ENCODE data around the gene SLIT3. TPM values are rescaled to one million over a fixed set of nuclear protein-coding genes. Genes with fewer than 3 reads are reported as not detected.

The SLIT3 gene
- total RNA-seq, 2 experiments from 2014 or later = 0.30 to 0.43 TPM

- H3K27me3 Mint-ChIP-seq (ENCODE audit: low read depth) = no peaks in the 10 kb centered on the region
- no peak overlapping the region for H3K4me3 Mint-ChIP-seq
- H3K9me3 Mint-ChIP-seq = no peaks in the 10 kb centered on the region
- intact Hi-C loops (cut with micrococcal nuclease) = no loop called here
- no peak for DNase-seq
- CTCF ChIA-PET = interaction anchor here (0.7 to 1.5 kb wide), 2 partner anchors 22 to 928 kb away, joined by 3 read pairs; no protein-coding TSS in a partner anchor
- H3K36me3 Mint-ChIP-seq (ENCODE audit: low read depth) = no peaks in the 10 kb centered on the region
- no peaks in the 10 kb centered on the region for H3K4me1 Mint-ChIP-seq (ENCODE audit: low read depth)
- H3K27ac Mint-ChIP-seq = no peak overlapping the region
Measured at GRCh38 chr5:169197343-169197742, 103.6 kb downstream of the SLIT3 start.

GRCh38 chr5:169196059-169196458 lies 104.9 kb downstream of the SLIT3 start:
- H3K4me1 Mint-ChIP-seq (ENCODE audit: low read depth) = no peaks in the 10 kb centered on the region
- H3K4me3 Mint-ChIP-seq = no peak overlapping the region
- CTCF ChIA-PET = no interaction called here
- H3K36me3 Mint-ChIP-seq (ENCODE audit: low read depth) = no peaks in the 10 kb centered on the region
- no peak for DNase-seq
- H3K27ac Mint-ChIP-seq = no peak overlapping the region
- intact Hi-C loops (cut with micrococcal nuclease) = no loop called here
- H3K9me3 Mint-ChIP-seq = no peaks in the 10 kb centered on the region
- H3K27me3 Mint-ChIP-seq (ENCODE audit: low read depth) = no peaks in the 10 kb centered on the region

GRCh38 chr5:169195601-169196000 lies 105.3 kb downstream of the SLIT3 start:
- CTCF ChIA-PET = no interaction called here
- no peak overlapping the region for H3K27ac Mint-ChIP-seq
- intact Hi-C loops (cut with micrococcal nuclease) = no loop called here
- no peak overlapping the region for H3K4me3 Mint-ChIP-seq
- no peaks in the 10 kb centered on the region for H3K4me1 Mint-ChIP-seq (ENCODE audit: low read depth)
- H3K36me3 Mint-ChIP-seq (ENCODE audit: low read depth) = no peaks in the 10 kb centered on the region
- no peaks in the 10 kb centered on the region for H3K9me3 Mint-ChIP-seq
- no peaks in the 10 kb centered on the region for H3K27me3 Mint-ChIP-seq (ENCODE audit: low read depth)
- DNase-seq = no peak

- DNase-seq = no peak
- no peaks in the 10 kb centered on the region for H3K27me3 Mint-ChIP-seq (ENCODE audit: low read depth)
- no peaks in the 10 kb centered on the region for H3K9me3 Mint-ChIP-seq
- no peaks in the 10 kb centered on the region for H3K4me1 Mint-ChIP-seq (ENCODE audit: low read depth)
- no peak overlapping the region for H3K27ac Mint-ChIP-seq
- intact Hi-C loops (cut with micrococcal nuclease) = no loop called here
- no peaks in the 10 kb centered on the region for H3K36me3 Mint-ChIP-seq (ENCODE audit: low read depth)
- no peak overlapping the region for H3K4me3 Mint-ChIP-seq
- CTCF ChIA-PET = no interaction called here
Measured at GRCh38 chr5:169192536-169192935, 108.4 kb downstream of the SLIT3 start.

- no peaks in the 10 kb centered on the region for H3K27me3 Mint-ChIP-seq (ENCODE audit: low read depth)
- DNase-seq = no peak
- no peaks in the 10 kb centered on the region for H3K36me3 Mint-ChIP-seq (ENCODE audit: low read depth)
- no peak overlapping the region for H3K27ac Mint-ChIP-seq
- intact Hi-C loops (cut with micrococcal nuclease) = no loop called here
- no peaks in the 10 kb centered on the region for H3K4me1 Mint-ChIP-seq (ENCODE audit: low read depth)
- H3K9me3 Mint-ChIP-seq = no peaks in the 10 kb centered on the region
- CTCF ChIA-PET = no interaction called here
- no peak overlapping the region for H3K4me3 Mint-ChIP-seq
Measured at GRCh38 chr5:169190849-169191248, 110.1 kb downstream of the SLIT3 start.

GRCh38 chr5:169185626-169186025 lies 115.3 kb downstream of the SLIT3 start:
- Mint-ChIP-seq H3K4me1 (ENCODE audit: low read depth) (no peaks in the 10 kb centered on the region), H3K27ac (no peak overlapping the region), H3K27me3 (ENCODE audit: low read depth) (no peaks in the 10 kb centered on the region), H3K36me3 (ENCODE audit: low read depth) (no peaks in the 10 kb centered on the region), H3K4me3 (no peak overlapping the region), H3K9me3 (no peaks in the 10 kb centered on the region)
- CTCF ChIA-PET = no interaction called here
- DNase-seq = no peak
- intact Hi-C loops (cut with micrococcal nuclease) = no loop called here

GRCh38 chr5:169183576-169183975 lies 117.4 kb downstream of the SLIT3 start:
- no peaks in the 10 kb centered on the region for H3K27me3 Mint-ChIP-seq (ENCODE audit: low read depth)
- DNase-seq = no peak
- H3K4me3 Mint-ChIP-seq = no peak overlapping the region
- H3K27ac Mint-ChIP-seq = no peak overlapping the region
- CTCF ChIA-PET = no interaction called here
- H3K4me1 Mint-ChIP-seq (ENCODE audit: low read depth) = no peaks in the 10 kb centered on the region
- no peaks in the 10 kb centered on the region for H3K9me3 Mint-ChIP-seq
- H3K36me3 Mint-ChIP-seq (ENCODE audit: low read depth) = no peaks in the 10 kb centered on the region
- intact Hi-C loops (cut with micrococcal nuclease) = loop anchor here (1.0 kb wide), 1 partner anchor 36 kb away; no protein-coding TSS in a partner anchor

- Mint-ChIP-seq H3K4me3 (no peak overlapping the region), H3K27ac (no peak overlapping the region), H3K9me3 (no peaks in the 10 kb centered on the region), H3K27me3 (ENCODE audit: low read depth) (no peaks in the 10 kb centered on the region), H3K36me3 (ENCODE audit: low read depth) (no peaks in the 10 kb centered on the region), H3K4me1 (ENCODE audit: low read depth) (no peaks in the 10 kb centered on the region)
- intact Hi-C loops (cut with micrococcal nuclease) = loop anchor here (1.0 kb wide), 1 partner anchor 37 kb away; no protein-coding TSS in a partner anchor
- DNase-seq = no peak
- CTCF ChIA-PET = no interaction called here
Measured at GRCh38 chr5:169182797-169183196, 118.1 kb downstream of the SLIT3 start.

GRCh38 chr5:169181814-169182213 lies 119.1 kb downstream of the SLIT3 start:
- no peaks in the 10 kb centered on the region for H3K9me3 Mint-ChIP-seq
- intact Hi-C loops (cut with micrococcal nuclease) = no loop called here
- H3K27me3 Mint-ChIP-seq (ENCODE audit: low read depth) = no peaks in the 10 kb centered on the region
- H3K36me3 Mint-ChIP-seq (ENCODE audit: low read depth) = no peaks in the 10 kb centered on the region
- CTCF ChIA-PET = no interaction called here
- H3K4me1 Mint-ChIP-seq (ENCODE audit: low read depth) = no peaks in the 10 kb centered on the region
- DNase-seq = no peak
- H3K27ac Mint-ChIP-seq = no peak overlapping the region
- no peak overlapping the region for H3K4me3 Mint-ChIP-seq

GRCh38 chr5:169178754-169179153 lies 122.2 kb downstream of the SLIT3 start:
- Mint-ChIP-seq H3K9me3 (no peaks in the 10 kb centered on the region), H3K36me3 (ENCODE audit: low read depth) (no peaks in the 10 kb centered on the region), H3K27me3 (ENCODE audit: low read depth) (no peaks in the 10 kb centered on the region), H3K4me1 (ENCODE audit: low read depth) (no peaks in the 10 kb centered on the region), H3K4me3 (no peak overlapping the region), H3K27ac (no peak overlapping the region)
- DNase-seq = no peak
- CTCF ChIA-PET = no interaction called here
- intact Hi-C loops (cut with micrococcal nuclease) = no loop called here

- Mint-ChIP-seq H3K27me3 (ENCODE audit: low read depth) (no peaks in the 10 kb centered on the region), H3K36me3 (ENCODE audit: low read depth) (no peaks in the 10 kb centered on the region), H3K4me1 (ENCODE audit: low read depth) (no peaks in the 10 kb centered on the region), H3K4me3 (no peak overlapping the region), H3K9me3 (no peaks in the 10 kb centered on the region), H3K27ac (no peak overlapping the region)
- no peak for DNase-seq
- intact Hi-C loops (cut with micrococcal nuclease) = no loop called here
- CTCF ChIA-PET = no interaction called here
Measured at GRCh38 chr5:169178274-169178673, 122.7 kb downstream of the SLIT3 start.

GRCh38 chr5:169176709-169177694 lies 123.9 kb downstream of the SLIT3 start:
- Mint-ChIP-seq H3K4me3 (no peak overlapping the region), H3K9me3 (no peaks in the 10 kb centered on the region)

GRCh38 chr5:169175733-169176132 lies 125.2 kb downstream of the SLIT3 start:
- no peaks in the 10 kb centered on the region for H3K27me3 Mint-ChIP-seq (ENCODE audit: low read depth)

More at GRCh38 chr5:169176709-169177694, 123.9 kb downstream of the SLIT3 start:
- Mint-ChIP-seq H3K36me3 (ENCODE audit: low read depth) (no peaks in the 10 kb centered on the region), H3K27ac (no peak overlapping the region), H3K27me3 (ENCODE audit: low read depth) (no peaks in the 10 kb centered on the region), H3K4me1 (ENCODE audit: low read depth) (no peaks in the 10 kb centered on the region)
- intact Hi-C loops (cut with micrococcal nuclease) = no loop called here
- DNase-seq = no peak
- CTCF ChIA-PET = no interaction called here

More at GRCh38 chr5:169175733-169176132, 125.2 kb downstream of the SLIT3 start:
- H3K27ac Mint-ChIP-seq = no peak overlapping the region
- H3K36me3 Mint-ChIP-seq (ENCODE audit: low read depth) = no peaks in the 10 kb centered on the region
- CTCF ChIA-PET = no interaction called here
- no peaks in the 10 kb centered on the region for H3K4me1 Mint-ChIP-seq (ENCODE audit: low read depth)
- DNase-seq = no peak
- intact Hi-C loops (cut with micrococcal nuclease) = no loop called here
- no peaks in the 10 kb centered on the region for H3K9me3 Mint-ChIP-seq
- no peak overlapping the region for H3K4me3 Mint-ChIP-seq

All from activated naive CD4-positive, alpha-beta T cell treated with anti-CD3 and anti-CD28 coated beads for 36 hours (primary cell).